Urothelium cell line (cell line): ENCODE data around the gene DNAI2.
"Not testable (repeated sequence)": the region's sequence is repeated elsewhere in the genome, so short reads cannot be mapped to it uniquely, and the experiment has no call there.

Source experiments
- DNase-seq: peaks from one replicate; pipeline ENCODE4 v3.0.0; 2011; ENCODE audit warnings: low spot score, mixed read lengths
- FAIRE-seq: peaks from 2 replicates; lab custom pipeline; 2011; peaks lifted over from hg19 to GRCh38; lab: Jason Lieb, UNC

DNAI2 gene

DNA sequence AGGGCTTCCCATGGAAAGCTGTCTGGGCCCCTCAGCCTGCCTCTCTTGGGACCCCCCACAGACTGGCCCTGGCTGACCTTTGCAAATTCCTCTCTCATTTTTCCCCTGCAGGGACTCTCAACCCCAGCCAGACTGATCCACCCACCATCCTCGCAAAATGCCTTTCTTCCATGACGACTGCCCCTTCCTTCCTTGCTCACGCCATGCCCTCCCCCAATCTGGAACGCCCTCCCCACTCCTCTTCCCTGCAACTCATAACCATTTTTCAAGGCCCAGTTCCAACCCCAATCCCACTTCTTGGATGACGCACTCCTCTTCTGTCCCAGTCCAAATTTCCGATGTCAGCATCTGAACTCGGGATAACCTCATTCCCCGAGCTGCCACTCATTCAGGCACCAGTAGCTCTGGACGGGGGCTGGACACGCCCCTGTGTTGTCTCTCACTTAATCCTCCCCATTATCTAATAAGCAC lies 1.3 kb upstream of the DNAI2 start:
- DNase-seq (no peak), FAIRE-seq (no peak)

DNA sequence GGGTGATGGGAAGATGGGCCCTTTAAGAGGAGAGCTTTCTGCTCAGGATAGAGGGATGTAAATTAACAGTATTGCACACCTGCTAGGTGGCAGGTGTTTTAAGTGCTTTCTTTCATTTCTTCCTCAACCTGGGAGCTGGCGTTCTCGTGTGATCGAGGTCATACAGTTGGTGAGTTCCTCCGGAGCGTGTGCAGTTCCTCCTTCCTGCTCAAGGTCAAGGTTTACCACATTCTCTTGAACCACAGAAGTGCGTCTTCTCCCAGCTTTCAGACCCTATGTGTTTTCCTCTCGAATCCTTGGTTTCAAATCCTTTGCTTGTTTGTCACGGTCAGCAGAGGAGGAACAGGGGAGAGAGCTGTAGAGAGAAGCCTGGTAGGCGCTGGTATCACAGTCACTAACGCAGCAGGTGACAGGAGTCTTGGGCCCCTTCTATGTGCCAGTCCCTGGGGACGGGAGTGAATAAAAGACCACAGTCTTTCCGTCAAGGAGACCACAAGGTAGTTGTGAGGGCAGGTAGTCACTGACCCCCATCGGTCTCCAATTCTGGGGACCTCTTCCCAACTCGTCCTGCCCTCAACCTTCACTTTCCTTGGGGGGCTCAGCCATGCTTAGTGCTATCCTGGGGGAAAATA lies 791 bp downstream of the DNAI2 start:
- no peak for DNase-seq
- no peak for FAIRE-seq

DNA sequence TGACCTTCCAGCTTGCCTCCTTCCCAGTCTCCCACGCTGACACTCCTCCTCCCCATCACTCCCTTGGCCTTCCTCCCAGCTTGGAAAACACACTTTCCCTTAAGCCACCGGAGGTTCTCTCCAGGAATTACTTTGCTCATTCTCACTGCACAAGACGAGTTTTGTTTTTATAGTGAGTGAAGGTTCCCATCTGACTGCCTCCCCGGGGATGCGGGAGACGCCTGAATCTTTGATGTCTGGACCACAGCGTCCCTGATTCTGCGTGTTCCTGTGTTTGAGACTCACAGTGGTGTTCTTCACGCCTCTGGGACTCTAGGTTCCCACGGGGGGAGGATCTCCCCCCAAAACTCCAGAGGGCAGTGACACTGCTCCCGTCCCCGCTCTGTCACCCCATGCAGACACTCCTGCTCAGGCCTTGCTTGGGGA lies 2.0 kb downstream of the DNAI2 start:
- FAIRE-seq = no peak
- no peak for DNase-seq

DNA sequence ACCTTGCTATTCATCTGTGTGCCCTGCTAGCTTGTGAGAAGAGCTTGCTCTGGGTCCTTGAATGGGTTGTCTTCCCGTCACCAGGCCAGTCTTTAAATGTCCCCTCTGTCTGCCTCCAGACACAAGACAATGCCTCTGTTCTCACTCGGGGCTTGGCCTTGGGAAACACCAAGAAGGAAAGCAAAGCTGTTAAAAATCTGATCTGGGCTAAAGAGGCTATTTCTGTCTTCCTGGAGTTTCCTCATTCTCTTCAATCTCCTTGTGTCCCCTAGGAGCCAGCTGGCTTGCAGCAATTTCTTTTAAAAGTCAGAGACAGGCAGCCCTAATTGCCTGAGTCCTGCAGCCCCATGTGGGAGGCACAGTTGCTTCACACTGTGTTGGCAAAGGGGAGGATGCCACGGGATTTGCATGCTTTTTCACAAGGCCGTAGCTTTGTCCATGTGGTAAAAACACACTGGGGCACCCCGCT lies 2.5 kb downstream of the DNAI2 start:
- DNase-seq (no peak), FAIRE-seq (no peak)

DNA sequence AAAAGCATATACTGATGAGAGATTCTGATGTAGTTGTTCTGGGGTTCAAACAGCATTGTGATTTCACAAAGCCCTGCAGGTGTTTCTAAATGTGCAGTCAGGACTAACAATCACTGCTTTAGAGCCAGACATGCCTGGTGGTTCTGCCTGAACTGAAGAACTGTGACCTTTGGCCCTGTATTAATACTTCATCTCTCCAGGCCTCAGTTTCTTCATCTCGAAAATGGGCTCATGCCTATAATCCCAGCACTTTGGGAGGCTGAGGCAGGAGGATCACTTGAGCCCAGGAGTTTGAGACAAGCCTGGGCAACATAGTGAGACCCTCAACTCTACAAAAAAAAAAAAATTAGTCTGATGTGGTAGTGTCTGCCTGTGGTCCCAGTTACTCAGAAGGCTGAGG lies 3.9 kb downstream of the DNAI2 start:
- DNase-seq (no peak), FAIRE-seq (no peak)

DNA sequence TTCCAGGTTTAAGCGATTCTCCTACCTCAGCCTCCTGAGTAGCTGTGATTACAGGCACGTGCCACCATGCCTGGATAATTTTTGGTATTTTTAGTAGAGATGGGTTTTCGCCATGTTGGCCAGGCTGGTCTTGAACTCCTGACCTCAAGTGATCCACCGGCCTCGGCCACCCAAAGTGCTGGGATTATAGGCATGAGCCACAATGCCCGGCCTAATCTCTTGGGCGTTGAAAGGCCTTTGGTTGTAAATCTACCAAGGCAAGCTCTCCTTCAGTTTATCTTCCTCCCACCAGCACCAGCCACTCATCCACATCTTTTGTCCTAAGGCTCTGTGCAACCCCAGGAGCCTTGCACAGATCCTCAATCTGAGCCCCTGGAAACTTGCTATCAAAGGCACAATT lies 5.6 kb downstream of the DNAI2 start:
- not testable (repeated sequence) for FAIRE-seq, DNase-seq

DNA sequence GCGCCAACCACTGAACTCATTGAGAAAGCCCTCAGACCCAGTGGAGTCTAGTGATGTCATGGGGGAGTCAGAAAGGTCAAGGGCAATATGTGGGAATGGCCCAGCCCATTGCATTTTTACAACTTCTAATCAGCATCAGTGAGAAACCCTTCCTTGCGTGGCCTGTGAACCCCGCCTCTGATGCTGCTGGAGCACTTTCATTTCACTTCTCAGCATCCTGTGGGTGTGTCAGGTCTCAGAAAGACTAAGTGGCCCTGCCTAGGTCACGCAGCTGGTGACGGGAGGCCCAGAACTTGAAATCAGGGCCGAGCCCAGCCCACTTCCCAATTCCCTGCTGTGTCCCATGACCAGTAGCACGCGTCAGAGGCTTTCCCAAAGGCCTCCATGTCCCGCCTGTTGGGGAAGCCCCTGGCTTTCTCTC lies 6.1 kb downstream of the DNAI2 start:
- DNase-seq (no peak), FAIRE-seq (no peak)

DNA sequence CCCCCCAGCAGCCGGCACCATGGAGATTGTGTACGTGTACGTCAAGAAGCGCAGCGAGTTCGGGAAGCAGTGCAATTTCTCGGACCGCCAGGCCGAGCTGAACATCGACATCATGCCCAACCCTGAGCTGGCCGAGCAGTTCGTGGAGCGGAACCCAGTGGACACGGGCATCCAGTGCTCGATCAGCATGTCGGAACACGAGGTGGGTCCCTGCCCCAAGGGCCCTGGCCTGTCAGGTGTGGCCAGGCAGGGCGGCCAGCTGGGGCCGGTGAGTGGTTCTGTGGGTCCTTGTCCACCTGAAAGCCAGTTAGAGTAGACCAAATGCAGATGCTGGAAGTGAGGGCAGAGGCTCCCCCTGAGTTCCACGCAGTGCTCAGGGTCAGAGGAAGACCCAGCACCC lies 7.8 kb downstream of the DNAI2 start:
- FAIRE-seq (no peak), DNase-seq (no peak)

DNA sequence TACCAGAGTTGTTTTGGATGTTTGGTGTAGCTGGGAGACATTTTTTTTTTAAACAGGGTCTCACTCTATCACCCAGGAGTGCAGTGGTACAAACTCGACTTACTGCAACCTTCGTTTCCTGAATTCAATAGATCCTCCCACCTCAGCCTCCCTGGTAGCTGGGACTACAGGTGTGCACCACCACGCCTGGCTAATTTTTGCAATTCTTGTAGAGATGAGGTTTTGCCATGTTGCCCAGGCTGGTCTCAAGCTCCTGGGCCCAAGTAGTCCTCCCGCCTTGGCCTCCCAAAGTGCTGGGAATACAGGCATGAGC lies 8.2 kb downstream of the DNAI2 start:
- DNase-seq, FAIRE-seq: not testable (repeated sequence)

DNA sequence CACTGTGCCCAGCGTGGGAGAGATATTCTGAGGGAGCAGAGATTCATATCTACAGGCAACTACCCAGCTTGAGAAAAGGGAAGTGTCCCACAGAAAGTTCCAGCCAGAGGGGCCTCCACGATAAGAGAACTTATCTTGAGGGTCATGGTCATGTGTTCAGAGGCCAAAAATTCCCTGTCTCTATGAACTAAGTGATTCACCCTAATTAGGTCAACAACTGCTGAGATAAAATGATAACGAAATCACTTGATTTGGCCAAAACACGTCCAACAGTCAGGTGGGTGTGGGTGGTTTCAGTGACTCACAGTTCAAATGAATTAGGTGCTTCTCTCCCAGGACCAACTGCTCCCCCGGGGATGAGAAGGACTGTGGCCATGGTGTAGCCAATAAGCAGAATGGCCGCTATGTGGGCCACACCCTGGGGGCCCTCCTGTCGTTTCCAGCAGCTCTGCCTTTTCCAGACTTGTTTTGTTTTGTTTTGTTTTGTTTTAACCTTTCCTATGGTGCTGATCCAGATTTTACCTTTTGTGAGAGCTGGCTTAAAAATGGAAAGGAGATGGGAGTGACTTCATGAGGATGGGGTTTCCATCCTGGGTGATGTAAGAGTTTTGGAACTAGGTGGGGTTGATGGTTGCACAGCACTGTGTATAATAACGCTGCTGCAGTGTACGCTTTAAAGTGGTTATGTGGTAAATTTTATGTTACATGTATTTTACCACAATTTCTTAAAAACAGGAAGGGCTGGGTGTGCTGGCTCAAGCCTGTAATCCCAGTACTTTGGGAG lies 8.7 kb downstream of the DNAI2 start:
- DNase-seq (peak; percentile 74), FAIRE-seq (no peak)

DNA sequence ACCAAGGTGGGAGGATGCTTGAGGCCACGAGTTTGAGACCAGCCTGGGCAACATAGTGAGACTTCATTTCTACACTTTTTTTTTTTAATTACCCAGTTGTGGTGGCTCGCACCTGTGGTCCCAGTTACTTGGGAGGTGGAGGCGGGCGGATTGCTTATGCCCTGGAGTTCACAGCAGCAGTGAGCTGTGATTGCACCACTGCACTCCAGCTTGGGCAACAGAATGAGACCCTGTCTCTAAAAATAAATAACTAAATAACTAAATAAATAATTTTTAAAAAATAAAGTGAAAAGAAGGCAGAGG lies 9.3 kb downstream of the DNAI2 start:
- no peak for FAIRE-seq
- DNase-seq = no peak

DNA sequence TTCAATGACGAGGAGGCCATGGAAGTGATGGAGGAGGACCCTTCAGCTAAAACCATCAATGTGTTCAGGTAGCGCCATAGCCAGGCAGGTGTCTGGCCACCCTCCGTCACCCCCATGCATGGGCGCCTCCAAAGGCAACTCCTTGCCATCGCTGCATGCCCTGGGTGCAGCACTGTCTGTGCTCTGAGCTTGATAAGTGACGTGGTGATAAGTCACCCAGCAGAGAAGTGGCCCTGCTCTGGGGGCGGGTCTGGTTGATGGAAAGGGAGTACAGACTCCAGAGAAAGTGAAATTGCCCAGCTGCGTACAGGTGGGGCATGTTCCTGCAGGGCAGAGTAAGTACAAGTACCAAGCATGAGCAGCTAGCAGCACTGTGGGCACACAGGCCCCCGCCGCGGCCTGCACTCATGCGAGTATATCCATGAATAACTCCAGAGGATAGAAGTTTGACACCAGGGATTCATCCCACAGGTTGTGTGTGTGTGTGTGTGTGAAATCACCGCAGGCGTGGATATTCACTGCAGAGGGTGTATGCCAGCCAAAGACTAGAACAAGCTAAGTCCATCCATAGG lies 13.1 kb downstream of the DNAI2 start:
- FAIRE-seq (no peak), DNase-seq (no peak)

DNA sequence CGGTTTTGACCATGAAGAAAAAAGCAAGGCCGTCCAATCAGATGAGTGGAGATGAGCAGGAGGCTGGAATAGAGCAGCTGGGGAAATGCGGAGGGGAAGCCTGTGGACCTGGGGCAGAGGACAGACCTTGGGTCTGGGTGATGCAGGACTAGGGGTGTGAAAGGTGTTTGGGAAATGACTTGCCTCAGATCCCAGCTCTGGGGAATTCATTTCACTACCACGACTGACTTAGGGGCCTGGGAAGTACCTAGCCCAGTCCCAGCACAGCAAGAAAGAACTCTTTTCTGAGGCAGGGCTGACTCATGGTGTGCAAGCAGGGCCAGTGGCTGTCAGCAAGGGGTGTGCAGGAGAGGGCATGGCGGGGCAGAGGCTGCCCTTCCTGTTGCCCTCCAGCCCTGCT lies 14.8 kb downstream of the DNAI2 start:
- FAIRE-seq = no peak
- DNase-seq = no peak

DNA sequence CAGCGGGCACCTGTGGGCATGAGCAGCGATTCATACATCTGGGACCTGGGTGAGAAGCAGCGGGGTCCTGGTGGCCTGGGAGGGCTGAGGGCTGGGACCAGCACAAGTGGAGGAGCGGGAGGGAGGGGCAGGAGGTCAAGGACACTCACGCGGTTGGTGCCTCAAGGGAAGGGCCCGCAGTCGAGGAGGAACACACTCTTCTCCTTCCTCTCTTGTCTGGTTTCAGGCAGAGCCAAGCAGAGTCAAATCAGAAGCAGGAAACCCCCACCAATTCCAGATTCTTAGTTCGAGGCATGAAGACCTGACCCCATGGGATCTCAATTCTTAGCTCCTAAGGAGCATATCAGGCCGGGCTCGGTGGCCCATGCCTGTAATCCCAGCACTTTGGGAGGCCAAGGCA lies 15.7 kb downstream of the DNAI2 start:
- DNase-seq (no peak), FAIRE-seq (no peak)

DNA sequence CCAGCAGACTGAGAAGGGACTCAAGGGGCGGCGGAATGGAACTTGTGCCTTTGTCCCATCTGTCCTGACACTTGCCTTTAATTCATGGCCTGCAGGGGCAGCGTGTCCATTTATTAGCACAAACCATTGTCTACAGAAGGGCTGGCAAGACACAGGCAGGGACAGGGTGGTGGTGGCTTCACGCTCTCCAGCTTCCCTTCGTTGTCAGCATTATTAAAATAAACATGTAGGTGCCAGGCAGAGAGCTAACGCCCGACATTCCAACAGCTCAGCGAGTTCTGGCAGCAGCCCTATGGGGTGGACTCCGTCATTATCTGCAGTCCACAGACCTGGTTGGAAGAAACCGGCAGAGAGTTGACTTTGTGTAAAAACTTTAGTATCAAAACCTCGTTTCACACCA lies 16.3 kb downstream of the DNAI2 start:
- DNase-seq = no peak

DNA sequence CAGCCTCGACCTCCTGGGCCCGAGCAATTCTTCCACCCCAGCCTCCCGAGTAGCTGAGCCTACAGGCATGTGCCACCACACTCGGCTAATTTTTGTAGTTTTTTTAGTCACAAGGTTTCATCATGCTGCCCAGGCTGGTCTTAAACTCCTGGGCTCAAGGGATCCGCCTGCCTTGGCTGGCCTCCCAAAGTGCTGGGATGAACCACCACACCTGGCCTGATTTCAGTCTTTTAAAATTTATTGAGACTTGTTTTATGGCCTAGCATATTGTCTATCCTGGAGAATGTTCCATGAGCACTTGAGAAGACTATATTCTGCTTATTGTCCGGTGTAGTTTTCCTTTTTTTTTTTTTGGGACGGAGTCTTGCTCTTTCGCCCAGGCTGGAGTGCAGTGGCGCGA lies 18.5 kb downstream of the DNAI2 start:
- FAIRE-seq = no peak
- no peak for DNase-seq

More for the DNA sequence above, 16.3 kb downstream of the DNAI2 start:
- FAIRE-seq = no peak

DNA sequence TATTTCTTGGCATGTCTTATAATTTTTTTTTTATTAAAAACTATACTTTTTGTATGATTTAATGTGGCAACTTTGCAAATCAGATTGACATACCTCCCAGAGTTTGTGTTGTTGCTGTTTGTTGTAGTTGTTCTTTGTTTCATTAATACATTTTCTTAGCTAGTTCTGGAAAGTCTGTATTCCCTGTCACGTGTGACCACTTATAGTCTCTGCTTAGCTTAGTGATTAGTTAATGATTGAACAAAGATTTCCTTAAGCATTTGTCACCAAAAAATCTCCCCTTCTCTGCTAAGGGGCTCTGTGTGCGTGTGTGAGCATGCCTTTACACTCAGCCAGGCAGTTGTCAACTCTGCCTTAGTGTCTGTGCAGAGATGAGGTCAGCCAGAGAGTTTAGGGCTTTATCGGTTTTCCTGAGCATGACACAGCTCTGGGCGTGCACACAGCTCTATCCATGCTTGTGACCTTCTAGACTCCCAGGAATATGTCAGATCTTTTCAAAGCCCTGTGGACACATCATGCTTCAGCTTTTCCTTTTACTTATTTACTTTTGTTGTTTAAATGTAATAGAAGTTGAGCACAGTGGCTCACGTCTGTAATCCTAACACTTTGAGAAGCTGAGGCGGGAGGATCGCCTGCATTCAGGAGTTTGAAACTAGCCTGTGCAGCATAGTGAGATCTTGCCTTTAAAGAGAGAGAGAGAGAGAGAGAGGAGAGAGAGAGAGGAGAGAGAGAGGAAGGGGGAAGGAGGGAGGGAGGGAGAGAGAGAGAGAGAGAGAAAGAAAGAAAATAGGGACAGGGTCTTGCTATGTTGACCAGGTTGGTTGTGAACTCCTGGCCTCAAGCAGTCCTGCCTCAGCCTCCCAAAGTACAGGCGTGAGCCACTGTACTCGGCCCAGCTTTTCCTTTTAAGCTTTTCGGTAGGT lies 21.9 kb downstream of the DNAI2 start:
- FAIRE-seq (no peak), DNase-seq (no peak)

DNA sequence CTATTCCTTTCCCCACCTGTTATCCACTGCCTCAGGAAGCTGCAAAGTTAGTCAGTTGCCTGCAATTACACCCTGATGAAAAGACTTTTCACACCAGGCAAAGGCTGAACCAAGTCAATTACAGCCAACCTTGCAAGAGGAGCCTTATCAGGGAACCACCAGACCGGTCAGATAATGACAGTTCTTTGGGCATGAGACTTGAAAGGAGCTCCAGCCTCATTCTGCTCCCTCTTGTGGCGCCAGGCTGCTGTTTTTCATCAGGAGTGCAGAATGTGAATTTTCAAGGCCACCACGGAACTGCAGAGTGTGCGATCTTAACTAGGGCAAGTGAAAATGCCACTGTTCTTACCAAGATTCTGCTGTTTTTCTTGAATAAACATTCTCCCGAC lies 22.5 kb downstream of the DNAI2 start:
- FAIRE-seq = no peak

DNA sequence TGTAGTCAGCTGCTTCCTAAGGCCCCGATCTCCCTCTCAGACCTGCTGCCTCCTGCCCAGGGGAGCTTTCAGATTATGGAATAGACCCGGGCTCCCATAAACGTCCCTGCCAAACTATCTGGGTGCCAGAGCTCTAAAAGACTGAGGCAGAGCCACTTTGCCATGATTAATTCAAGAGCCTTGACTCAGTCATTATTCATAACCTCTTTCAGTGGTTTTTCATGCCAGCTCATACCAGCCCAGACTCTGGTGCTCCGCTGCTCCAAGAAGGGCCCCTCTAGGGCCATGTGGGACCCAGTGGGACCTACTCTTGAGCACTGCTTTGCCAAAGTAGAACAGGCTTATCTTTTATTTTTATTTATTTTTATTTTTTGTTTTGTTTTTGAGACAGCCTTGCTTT lies 23.9 kb downstream of the DNAI2 start:
- no peak for DNase-seq
- FAIRE-seq = no peak

More for the DNA sequence above, 22.5 kb downstream of the DNAI2 start:
- DNase-seq = peak; percentile 55

DNA sequence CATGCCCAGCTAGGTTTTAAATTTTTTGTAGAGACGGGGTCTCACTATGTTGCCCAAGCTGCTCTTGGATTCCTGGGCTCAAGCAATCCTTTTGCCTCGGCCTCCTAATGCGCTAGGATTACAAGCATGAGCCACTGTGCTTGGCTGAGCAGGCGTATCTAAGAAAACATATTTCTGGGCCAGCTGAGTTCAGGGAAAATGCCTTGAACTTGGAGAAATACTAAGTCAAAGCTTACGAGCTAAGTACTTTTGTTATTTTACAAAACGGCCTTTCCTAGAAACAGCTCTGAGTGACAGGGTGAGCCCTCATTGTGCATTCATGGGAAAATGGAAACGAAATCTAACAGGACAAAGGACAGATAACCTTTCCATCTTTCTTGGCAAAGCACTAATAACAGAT lies 24.7 kb downstream of the DNAI2 start:
- DNase-seq (no peak), FAIRE-seq (no peak)
